Neural cell (in vitro differentiated cells): Measurements from ENCODE around the gene OVAAL. TPM values are rescaled to one million over a fixed set of nuclear protein-coding genes. Genes with fewer than 3 reads are reported as not detected.

Experiments
- H2AFZ ChIP-seq: fragments of 200-600, 300-800 bp; sonication (generic), shearing (Covaris generic); 2 replicates; pipeline ENCODE4 v1.6.0; 2014; ENCODE audit warnings: low read depth, mild to moderate bottlenecking, antibody characterized with exemption, low read length, moderate library complexity
- H3F3A ChIP-seq: fragments of 200-600 bp; shearing (Covaris generic); 2 replicates; pipeline ENCODE4 v1.6.1; 2016; ENCODE audit warnings: mild to moderate bottlenecking, moderate library complexity, mixed read lengths, antibody characterized with exemption, low read length; ENCODE audit not compliant: insufficient read depth, poor library complexity, severe bottlenecking
- H3K27ac ChIP-seq: fragments of 200-600, 300-800 bp; sonication (generic), shearing (Covaris generic); 2 replicates; pipeline ENCODE4 v1.5.1; 2014; ENCODE audit warnings: mild to moderate bottlenecking, low read length, moderate library complexity
- H3K27me3 ChIP-seq: fragments of 300-800, 200-600 bp; sonication (generic), shearing (Covaris generic); 2 replicates; pipeline ENCODE4 v1.6.0; 2014; ENCODE audit warnings: mild to moderate bottlenecking, low read depth, low read length, moderate library complexity; ENCODE audit not compliant: insufficient read depth
- H3K36me3 ChIP-seq: fragments of 300-800, 200-600 bp; sonication (generic), shearing (Covaris generic); 2 replicates; pipeline ENCODE4 v1.5.1; 2014; ENCODE audit warnings: mild to moderate bottlenecking, antibody characterized with exemption, low read length, moderate library complexity; ENCODE audit not compliant: insufficient read depth
- H3K4me2 ChIP-seq: fragments of 300-800, 200-600 bp; sonication (generic), shearing (Covaris generic); 2 replicates; pipeline ENCODE4 v1.6.0; 2014; ENCODE audit warnings: mild to moderate bottlenecking, low read length
- H3K4me3 ChIP-seq: fragments of 300-800, 200-600 bp; sonication (generic), shearing (Covaris generic); 2 replicates; pipeline ENCODE4 v1.5.1; 2014; ENCODE audit warnings: mild to moderate bottlenecking, low read length, moderate library complexity
- H3K79me2 ChIP-seq: fragments of 200-600 bp; shearing (Covaris generic); replicated peaks from 2 replicates; pipeline ENCODE4 v1.6.0; 2014; ENCODE audit warnings: mild to moderate bottlenecking, low read length, moderate library complexity; ENCODE audit not compliant: insufficient read depth
- H3K9ac ChIP-seq: fragments of 300-800, 200-600 bp; sonication (generic), shearing (Covaris generic); 2 replicates; pipeline ENCODE4 v1.6.1; 2016; ENCODE audit warnings: mild to moderate bottlenecking, low read length, mixed read lengths
- H3K9me2 ChIP-seq: fragments of 200-600 bp; shearing (Covaris generic); 2 replicates; pipeline ENCODE4 v1.6.1; 2016; ENCODE audit warnings: mild to moderate bottlenecking, low read length, mixed read lengths; ENCODE audit not compliant: insufficient read depth
- H3K9me3 ChIP-seq: fragments of 200-600, 300-800 bp; sonication (generic), shearing (Covaris generic); 2 replicates; pipeline ENCODE4 v1.6.1; 2016; ENCODE audit warnings: mild to moderate bottlenecking, mixed run types, low read length, moderate library complexity, mixed read lengths
- H4K20me1 ChIP-seq: fragments of 200-600 bp; shearing (Covaris generic); 2 replicates; pipeline ENCODE4 v1.6.1; 2016; ENCODE audit warnings: mild to moderate bottlenecking, mixed run types; ENCODE audit not compliant: insufficient read depth
- EP300 ChIP-seq: fragments of 450-650 bp; conservative IDR thresholded peaks from 2 replicates; pipeline ENCODE4 v1.6.1; 2014; ENCODE audit warnings: antibody characterized with exemption, mild to moderate bottlenecking, moderate library complexity; ENCODE audit not compliant: poor library complexity, severe bottlenecking
- EZH2 ChIP-seq: fragments of 200-600, 300-800 bp; shearing (Covaris generic), sonication (generic); IDR thresholded peaks from 2 replicates; pipeline ENCODE4 v1.6.1; 2014; ENCODE audit warnings: antibody characterized with exemption, low read length, borderline replicate concordance, mild to moderate bottlenecking; ENCODE audit not compliant: insufficient read depth, poor library complexity, severe bottlenecking
- MXI1 ChIP-seq: fragments of 450-650 bp; conservative IDR thresholded peaks from 2 replicates; pipeline ENCODE4 v1.6.1; 2014; ENCODE audit warnings: antibody characterized with exemption, mild to moderate bottlenecking; ENCODE audit not compliant: poor library complexity, severe bottlenecking
- POLR2AphosphoS5 ChIP-seq: IDR thresholded peaks from 2 replicates; pipeline ENCODE4 v1.6.1; 2012
- RAD21 ChIP-seq: fragments of 450-650 bp; conservative IDR thresholded peaks from 2 replicates; pipeline ENCODE4 v1.6.1; 2014; ENCODE audit warnings: antibody characterized with exemption, mild to moderate bottlenecking, moderate library complexity
- SMC3 ChIP-seq: fragments of 450-650 bp; conservative IDR thresholded peaks from 2 replicates; pipeline ENCODE4 v1.6.1; 2014; ENCODE audit warnings: antibody characterized with exemption, mild to moderate bottlenecking, moderate library complexity; ENCODE audit not compliant: poor library complexity
- TAF1 ChIP-seq: IDR thresholded peaks from 2 replicates; pipeline ENCODE4 v1.6.1; 2012; ENCODE audit warnings: low read depth
- polyA plus RNA-seq: library from polyadenylated mRNA; depleted of rRNA; stranded (reverse); fragments of >200 nt; gene quantifications from 2 replicates; pipeline ENCODE4 v1.2.3, GENCODE V29; 2014
- TF ChIP-seq, protein P1 (sequence below): fragments of 450-650 bp; IDR thresholded peaks from 2 replicates; pipeline ENCODE4 v1.5.1; 2014; ENCODE audit warnings: antibody characterized with exemption, mild to moderate bottlenecking, moderate library complexity; ENCODE audit not compliant: poor library complexity, severe bottlenecking
- TF ChIP-seq, protein P2 (sequence below): IDR thresholded peaks from 2 replicates; pipeline ENCODE4 v1.6.1; 2012; ENCODE audit warnings: borderline replicate concordance

OVAAL gene
- polyA plus RNA-seq, 1 donor from 2014 or later = not detected

DNA sequence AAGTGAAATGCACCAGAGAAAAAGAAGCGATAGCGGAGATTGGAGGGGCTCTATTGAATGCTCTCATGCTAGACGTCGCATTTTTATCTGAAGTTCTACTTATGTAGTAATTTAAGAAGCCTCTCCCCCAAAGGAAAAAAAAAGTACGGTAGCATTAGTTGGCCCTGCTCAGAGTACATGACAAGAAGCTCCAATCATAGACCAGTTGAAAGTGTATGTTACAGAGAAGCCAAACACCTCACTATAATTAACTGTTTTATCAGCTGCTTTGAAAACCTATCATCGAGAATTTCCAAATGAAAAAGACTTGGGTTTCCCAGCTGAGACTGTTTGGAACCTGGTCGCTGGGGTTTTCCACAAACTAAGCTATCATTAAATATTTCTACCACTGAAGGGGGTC is 19.6 kb upstream of the OVAAL start:
- no peak for TF ChIP-seq POLR2AphosphoS5
- TF ChIP-seq SMC3 = no peak
- TF ChIP-seq, protein P1, sequence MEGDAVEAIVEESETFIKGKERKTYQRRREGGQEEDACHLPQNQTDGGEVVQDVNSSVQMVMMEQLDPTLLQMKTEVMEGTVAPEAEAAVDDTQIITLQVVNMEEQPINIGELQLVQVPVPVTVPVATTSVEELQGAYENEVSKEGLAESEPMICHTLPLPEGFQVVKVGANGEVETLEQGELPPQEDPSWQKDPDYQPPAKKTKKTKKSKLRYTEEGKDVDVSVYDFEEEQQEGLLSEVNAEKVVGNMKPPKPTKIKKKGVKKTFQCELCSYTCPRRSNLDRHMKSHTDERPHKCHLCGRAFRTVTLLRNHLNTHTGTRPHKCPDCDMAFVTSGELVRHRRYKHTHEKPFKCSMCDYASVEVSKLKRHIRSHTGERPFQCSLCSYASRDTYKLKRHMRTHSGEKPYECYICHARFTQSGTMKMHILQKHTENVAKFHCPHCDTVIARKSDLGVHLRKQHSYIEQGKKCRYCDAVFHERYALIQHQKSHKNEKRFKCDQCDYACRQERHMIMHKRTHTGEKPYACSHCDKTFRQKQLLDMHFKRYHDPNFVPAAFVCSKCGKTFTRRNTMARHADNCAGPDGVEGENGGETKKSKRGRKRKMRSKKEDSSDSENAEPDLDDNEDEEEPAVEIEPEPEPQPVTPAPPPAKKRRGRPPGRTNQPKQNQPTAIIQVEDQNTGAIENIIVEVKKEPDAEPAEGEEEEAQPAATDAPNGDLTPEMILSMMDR = no peak
- no peak for TF ChIP-seq EP300
- no peak for TF ChIP-seq RAD21
- TF ChIP-seq TAF1 = no peak
- no peak for TF ChIP-seq MXI1
- no peak for TF ChIP-seq EZH2
- TF ChIP-seq, protein P2, sequence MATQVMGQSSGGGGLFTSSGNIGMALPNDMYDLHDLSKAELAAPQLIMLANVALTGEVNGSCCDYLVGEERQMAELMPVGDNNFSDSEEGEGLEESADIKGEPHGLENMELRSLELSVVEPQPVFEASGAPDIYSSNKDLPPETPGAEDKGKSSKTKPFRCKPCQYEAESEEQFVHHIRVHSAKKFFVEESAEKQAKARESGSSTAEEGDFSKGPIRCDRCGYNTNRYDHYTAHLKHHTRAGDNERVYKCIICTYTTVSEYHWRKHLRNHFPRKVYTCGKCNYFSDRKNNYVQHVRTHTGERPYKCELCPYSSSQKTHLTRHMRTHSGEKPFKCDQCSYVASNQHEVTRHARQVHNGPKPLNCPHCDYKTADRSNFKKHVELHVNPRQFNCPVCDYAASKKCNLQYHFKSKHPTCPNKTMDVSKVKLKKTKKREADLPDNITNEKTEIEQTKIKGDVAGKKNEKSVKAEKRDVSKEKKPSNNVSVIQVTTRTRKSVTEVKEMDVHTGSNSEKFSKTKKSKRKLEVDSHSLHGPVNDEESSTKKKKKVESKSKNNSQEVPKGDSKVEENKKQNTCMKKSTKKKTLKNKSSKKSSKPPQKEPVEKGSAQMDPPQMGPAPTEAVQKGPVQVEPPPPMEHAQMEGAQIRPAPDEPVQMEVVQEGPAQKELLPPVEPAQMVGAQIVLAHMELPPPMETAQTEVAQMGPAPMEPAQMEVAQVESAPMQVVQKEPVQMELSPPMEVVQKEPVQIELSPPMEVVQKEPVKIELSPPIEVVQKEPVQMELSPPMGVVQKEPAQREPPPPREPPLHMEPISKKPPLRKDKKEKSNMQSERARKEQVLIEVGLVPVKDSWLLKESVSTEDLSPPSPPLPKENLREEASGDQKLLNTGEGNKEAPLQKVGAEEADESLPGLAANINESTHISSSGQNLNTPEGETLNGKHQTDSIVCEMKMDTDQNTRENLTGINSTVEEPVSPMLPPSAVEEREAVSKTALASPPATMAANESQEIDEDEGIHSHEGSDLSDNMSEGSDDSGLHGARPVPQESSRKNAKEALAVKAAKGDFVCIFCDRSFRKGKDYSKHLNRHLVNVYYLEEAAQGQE = no peak
- H3K9me2 ChIP-seq = no peaks in the 10 kb centered on the region

DNA sequence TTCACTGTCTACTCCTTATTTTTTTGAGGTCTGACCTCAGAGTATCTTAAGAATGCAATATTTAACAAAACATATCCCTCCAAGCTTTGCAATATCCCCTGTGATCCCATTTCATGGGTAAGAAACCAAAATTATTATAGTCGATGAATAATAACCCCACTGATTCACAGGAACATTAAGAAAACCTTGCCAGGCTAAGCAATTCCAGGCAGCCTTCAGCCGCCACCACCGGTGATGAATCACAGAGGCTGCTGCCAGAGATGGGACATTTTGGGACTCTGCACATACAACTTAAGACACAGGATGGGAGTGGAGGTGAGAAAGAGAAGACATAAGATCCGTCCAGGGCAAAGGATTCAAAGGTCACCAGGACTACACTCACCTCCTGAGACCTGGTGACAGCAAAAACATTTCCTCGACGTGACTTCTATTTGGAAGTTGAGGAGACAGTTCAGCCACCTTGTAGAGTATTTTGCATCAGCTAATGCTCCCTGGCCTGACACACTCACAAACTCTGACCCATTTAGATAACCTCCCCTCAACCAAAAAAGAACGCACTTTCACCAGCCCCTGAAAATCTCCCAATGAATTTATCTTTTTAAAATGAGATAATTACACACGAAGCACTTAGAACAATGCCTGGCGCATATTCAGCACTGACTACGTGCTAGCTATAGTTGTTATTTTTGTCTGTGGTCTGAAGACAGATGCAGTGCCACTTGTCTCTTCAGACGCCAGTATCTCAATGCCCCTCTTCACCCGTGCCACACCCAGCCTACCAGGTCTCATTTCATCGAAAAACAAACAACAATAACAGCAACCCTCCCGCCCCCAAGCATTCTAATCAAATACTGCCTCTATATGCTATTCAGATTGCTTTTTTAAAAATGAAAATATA is 17.8 kb upstream of the OVAAL start:
- Histone ChIP-seq H3K9ac (no peak overlapping the region), H3K36me3 (no peaks in the 10 kb centered on the region), H3K4me2 (no peak overlapping the region), H3K9me3 (no peaks in the 10 kb centered on the region), H4K20me1 (no peaks in the 10 kb centered on the region), H3K9me2 (no peaks in the 10 kb centered on the region), H3F3A (no peaks in the 10 kb centered on the region), H3K79me2 (no peaks in the 10 kb centered on the region), H3K4me3 (no peak overlapping the region), H3K27me3 (no peaks in the 10 kb centered on the region), H2AFZ (no peak overlapping the region), H3K27ac (no peak overlapping the region)
- TF ChIP-seq POLR2AphosphoS5 = no peak
- TF ChIP-seq, protein P1 = no peak
- TF ChIP-seq EZH2 = no peak
- no peak for TF ChIP-seq MXI1
- no peak for TF ChIP-seq TAF1
- TF ChIP-seq EP300 = no peak
- TF ChIP-seq, protein P2 = no peak

More for the DNA sequence above, 19.6 kb upstream of the OVAAL start:
- H3K9ac ChIP-seq = no peak overlapping the region
- no peak overlapping the region for H3K4me3 ChIP-seq
- no peaks in the 10 kb centered on the region for H3K9me3 ChIP-seq
- H3K79me2 ChIP-seq = no peaks in the 10 kb centered on the region
- H2AFZ ChIP-seq = no peak overlapping the region
- no peaks in the 10 kb centered on the region for H4K20me1 ChIP-seq
- H3F3A ChIP-seq = no peaks in the 10 kb centered on the region
- H3K4me2 ChIP-seq = no peak overlapping the region
- no peaks in the 10 kb centered on the region for H3K36me3 ChIP-seq
- H3K27ac ChIP-seq = no peak overlapping the region
- H3K27me3 ChIP-seq = no peaks in the 10 kb centered on the region
